K562 (cell line): ENCODE measurements around the gene NRN1L. TPM values are rescaled to one million over a fixed set of nuclear protein-coding genes. Genes with fewer than 3 reads are reported as not detected.
A peak's percentile ranks its signal among the peaks of the same experiment; 100 is the strongest.

Experiments used
- CHD7 ChIP-seq: fragments of 200-600 bp; sonication (generic); IDR thresholded peaks from one replicate; pipeline ENCODE4 v1.6.1; 2012; ENCODE audit warnings: mild to moderate bottlenecking, low read depth, low read length, inconsistent platforms
- DLX4 ChIP-seq: fragments of 250-450 bp; sonication (Bioruptor Pico); IDR thresholded peaks from 2 replicates; pipeline ENCODE4 v1.6.1; 2021; ENCODE audit warnings: mild to moderate bottlenecking
- MCM3 ChIP-seq: fragments of 450-650 bp; IDR thresholded peaks from 2 replicates; pipeline ENCODE4 v1.6.1; 2016
- PHF21A ChIP-seq: fragments of 450-650 bp; IDR thresholded peaks from 2 replicates; pipeline ENCODE4 v1.6.1; 2017; ENCODE audit warnings: low read depth, borderline replicate concordance
- RAD51 ChIP-seq: fragments of 450-650 bp; IDR thresholded peaks from 2 replicates; pipeline ENCODE4 v1.7.1; 2016; ENCODE audit warnings: low read depth, mild to moderate bottlenecking, borderline replicate concordance
- SAP30 ChIP-seq: fragments of 200-600 bp; sonication (generic); IDR thresholded peaks from 2 replicates; pipeline ENCODE4 v1.6.1; 2012; ENCODE audit warnings: borderline replicate concordance, low read depth, mild to moderate bottlenecking, moderate library complexity, low read length, control low read depth, inconsistent platforms; ENCODE audit not compliant: insufficient read depth, poor library complexity, severe bottlenecking
- TEAD2 ChIP-seq: fragments of 450-650 bp; IDR thresholded peaks from 2 replicates; pipeline ENCODE4 v1.6.1; 2016; ENCODE audit warnings: missing genetic modification characterization, control low read depth, missing compliant biosample characterization
- ZNF785 ChIP-seq: fragments of 250-450 bp; sonication (Bioruptor Pico); IDR thresholded peaks from 2 replicates; pipeline ENCODE4 v1.4.0; 2020; ENCODE audit warnings: mild to moderate bottlenecking
- polyA plus RNA-seq, 8 experiments: library from polyadenylated mRNA; depleted of rRNA in 4 of 8; stranded (reverse) in 5 of 8; unstranded in 3 of 8; fragments of >200 nt; fragmentation: Nextera tagmentation in 2 of 8; fragmentation: Illumina TruSeq in 1 of 8; extraction: Ambion mirVana in 2 of 8; extraction: Trizol in 1 of 8; gene quantifications; 2 replicates each; pipeline versions ENCODE4 v1.2.1 to v1.2.3, GENCODE V29; 2011 to 2014; ENCODE audit warnings: inconsistent platforms in 1 of 8, missing spikeins in 1 of 8
- total RNA-seq, 7 experiments: library from RNA; depleted of rRNA in 6 of 7; stranded (reverse); fragments of >200 nt in 6 of 7; fragmentation: Illumina TruSeq in 2 of 7; extraction: Trizol in 2 of 7; gene quantifications; 2 replicates each; pipeline versions ENCODE4 v1.2.1 to v1.2.3, GENCODE V29; 2011 to 2021; ENCODE audit warnings: low replicate concordance in 1 of 7
- TF ChIP-seq, protein P1 (sequence below): sonication (generic); formaldehyde crosslinking; IDR thresholded peaks from 2 replicates; pipeline ENCODE4 v1.8.0; 2022; ENCODE audit warnings: mild to moderate bottlenecking, missing genetic modification reagents, borderline replicate concordance
- TF ChIP-seq, protein P2 (sequence below): fragments of 450-650 bp; formaldehyde crosslinking; IDR thresholded peaks from 2 replicates; pipeline ENCODE4 v1.4.0; 2020; ENCODE audit warnings: mild to moderate bottlenecking, moderate library complexity

The NRN1L gene
- total and polyA plus RNA-seq, 9 of the 15 experiments (the other 6 are each of a cell fraction or from before 2014, with no cell fraction given) = 0.22 to 0.86 (median 0.61) TPM; not detected in 5

DNA sequence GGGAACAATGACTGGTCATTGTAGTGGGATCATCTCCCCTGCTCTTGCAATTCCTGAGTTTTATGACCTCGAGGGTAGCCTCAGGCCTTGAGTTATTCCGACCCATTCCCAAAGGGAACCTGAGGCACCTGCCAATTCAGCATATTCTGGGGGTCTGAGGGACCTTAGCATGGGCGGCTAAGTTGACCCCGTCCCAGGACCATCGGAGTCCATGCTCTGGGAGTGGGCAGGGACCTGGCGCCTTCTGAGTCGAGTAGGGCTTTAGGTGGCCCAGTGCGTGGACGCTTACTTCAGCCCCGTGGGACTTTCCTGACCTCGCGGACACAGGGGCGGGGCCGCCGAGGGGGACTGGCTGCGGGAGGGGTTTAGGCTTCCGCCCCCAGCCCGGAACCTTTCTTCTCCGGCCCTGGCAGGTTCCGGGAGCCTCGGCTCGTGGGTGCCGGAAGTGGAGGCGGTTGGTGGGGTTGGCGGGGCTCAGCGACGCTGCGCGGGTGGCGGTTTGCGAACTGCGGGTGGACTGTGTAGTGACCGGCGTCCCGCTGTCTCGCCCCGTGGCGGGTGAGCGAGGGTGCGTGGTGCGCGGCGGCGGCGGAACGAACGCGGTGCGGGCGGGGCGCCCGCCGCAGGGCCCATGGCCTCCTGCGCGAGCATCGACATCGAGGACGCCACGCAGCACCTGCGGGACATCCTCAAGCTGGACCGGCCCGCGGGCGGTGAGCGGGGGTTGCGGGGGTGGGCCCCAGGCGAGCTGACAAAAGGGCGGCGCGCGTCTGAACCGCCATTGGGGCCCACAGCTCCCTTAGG is 11.9 kb upstream of the NRN1L start, which contains the start of gene EDC4 (continued):
- TF ChIP-seq CHD7 = no peak
- TF ChIP-seq, protein P1, sequence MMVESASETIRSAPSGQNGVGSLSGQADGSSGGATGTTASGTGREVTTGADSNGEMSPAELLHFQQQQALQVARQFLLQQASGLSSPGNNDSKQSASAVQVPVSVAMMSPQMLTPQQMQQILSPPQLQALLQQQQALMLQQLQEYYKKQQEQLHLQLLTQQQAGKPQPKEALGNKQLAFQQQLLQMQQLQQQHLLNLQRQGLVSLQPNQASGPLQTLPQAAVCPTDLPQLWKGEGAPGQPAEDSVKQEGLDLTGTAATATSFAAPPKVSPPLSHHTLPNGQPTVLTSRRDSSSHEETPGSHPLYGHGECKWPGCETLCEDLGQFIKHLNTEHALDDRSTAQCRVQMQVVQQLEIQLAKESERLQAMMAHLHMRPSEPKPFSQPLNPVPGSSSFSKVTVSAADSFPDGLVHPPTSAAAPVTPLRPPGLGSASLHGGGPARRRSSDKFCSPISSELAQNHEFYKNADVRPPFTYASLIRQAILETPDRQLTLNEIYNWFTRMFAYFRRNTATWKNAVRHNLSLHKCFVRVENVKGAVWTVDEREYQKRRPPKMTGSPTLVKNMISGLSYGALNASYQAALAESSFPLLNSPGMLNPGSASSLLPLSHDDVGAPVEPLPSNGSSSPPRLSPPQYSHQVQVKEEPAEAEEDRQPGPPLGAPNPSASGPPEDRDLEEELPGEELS = peak; percentile 81; the same call in 1 of the 2 replicates
- no peak for TF ChIP-seq ZNF785 (CRISPR knock-in tag)
- TF ChIP-seq RAD51 = no peak
- TF ChIP-seq SAP30 = peak; percentile 39
- no peak for TF ChIP-seq MCM3
- TF ChIP-seq PHF21A = 0 out of 2 replicates have a peak, but pooled peaks have one; percentile 56
- TF ChIP-seq DLX4 = no peak
- TF ChIP-seq TEAD2 (tag) = no peak
- TF ChIP-seq, protein P2, sequence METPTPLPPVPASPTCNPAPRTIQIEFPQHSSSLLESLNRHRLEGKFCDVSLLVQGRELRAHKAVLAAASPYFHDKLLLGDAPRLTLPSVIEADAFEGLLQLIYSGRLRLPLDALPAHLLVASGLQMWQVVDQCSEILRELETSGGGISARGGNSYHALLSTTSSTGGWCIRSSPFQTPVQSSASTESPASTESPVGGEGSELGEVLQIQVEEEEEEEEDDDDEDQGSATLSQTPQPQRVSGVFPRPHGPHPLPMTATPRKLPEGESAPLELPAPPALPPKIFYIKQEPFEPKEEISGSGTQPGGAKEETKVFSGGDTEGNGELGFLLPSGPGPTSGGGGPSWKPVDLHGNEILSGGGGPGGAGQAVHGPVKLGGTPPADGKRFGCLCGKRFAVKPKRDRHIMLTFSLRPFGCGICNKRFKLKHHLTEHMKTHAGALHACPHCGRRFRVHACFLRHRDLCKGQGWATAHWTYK = peak; percentile 78; the same call in 1 of the 2 replicates
